ENCODE measurements around the gene EPAS1.

DNA sequence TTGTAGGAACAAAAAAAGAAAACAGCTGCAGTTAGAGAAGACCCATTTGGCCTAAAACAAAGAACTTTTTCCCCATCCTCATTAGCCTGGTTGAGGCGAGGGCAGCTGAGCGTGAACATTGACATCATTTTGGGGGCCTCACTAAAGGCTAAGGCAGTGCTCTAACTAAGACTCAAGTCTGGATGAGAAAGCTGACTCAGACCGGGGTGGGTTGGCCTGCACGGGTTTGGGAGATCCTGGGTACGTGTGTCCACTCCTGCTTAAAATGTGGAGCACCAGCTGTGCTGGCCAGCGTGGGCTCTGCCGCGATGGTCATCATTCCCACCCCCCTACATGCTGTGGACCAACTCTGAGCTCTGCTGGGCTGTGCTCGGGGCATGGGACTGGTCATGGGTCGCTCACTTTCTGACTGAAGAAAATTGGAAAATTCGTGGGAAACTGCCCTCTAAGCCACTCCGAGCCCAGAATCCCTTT is 96.2 kb downstream of the EPAS1 start:
- TF ChIP-seq LEF1 (IDR thresholded peaks at IDR 0.05; ENCODE audit: borderline replicate concordance) (no peak), ZNF384 (IDR thresholded peaks at IDR 0.05) (no peak), SP1 (IDR thresholded peaks at IDR 0.05) (no peak), FOXK2 (IDR thresholded peaks at IDR 0.05) (no peak), FOXA1 (IDR thresholded peaks at IDR 0.05) (no peak)

All from HEK293T (cell line).